GM12878 (cell line): ENCODE measurements around the gene SLX4IP.

Experiments
- POLR2A ChIP-seq: IDR thresholded peaks from 2 replicates; pipeline ENCODE4 v1.6.1; 2011; ENCODE audit warnings: low read depth, mild to moderate bottlenecking, low read length
- TF ChIP-seq, protein P1 (sequence below), 3 experiments: IDR thresholded peaks in 2 of 3; conservative IDR thresholded peaks in 1 of 3; 2 replicates each; pipeline ENCODE4 v1.5.1; 2011; ENCODE audit warnings: low read depth in 3 of 3, low read length in 3 of 3, mild to moderate bottlenecking in 3 of 3, control low read depth in 2 of 3, moderate library complexity in 2 of 3, inconsistent platforms in 1 of 3, mixed read lengths in 1 of 3; ENCODE audit not compliant: control insufficient read depth in 2 of 3, insufficient read depth in 1 of 3; ENCODE audit errors: extremely low read depth in 1 of 3

DNA sequence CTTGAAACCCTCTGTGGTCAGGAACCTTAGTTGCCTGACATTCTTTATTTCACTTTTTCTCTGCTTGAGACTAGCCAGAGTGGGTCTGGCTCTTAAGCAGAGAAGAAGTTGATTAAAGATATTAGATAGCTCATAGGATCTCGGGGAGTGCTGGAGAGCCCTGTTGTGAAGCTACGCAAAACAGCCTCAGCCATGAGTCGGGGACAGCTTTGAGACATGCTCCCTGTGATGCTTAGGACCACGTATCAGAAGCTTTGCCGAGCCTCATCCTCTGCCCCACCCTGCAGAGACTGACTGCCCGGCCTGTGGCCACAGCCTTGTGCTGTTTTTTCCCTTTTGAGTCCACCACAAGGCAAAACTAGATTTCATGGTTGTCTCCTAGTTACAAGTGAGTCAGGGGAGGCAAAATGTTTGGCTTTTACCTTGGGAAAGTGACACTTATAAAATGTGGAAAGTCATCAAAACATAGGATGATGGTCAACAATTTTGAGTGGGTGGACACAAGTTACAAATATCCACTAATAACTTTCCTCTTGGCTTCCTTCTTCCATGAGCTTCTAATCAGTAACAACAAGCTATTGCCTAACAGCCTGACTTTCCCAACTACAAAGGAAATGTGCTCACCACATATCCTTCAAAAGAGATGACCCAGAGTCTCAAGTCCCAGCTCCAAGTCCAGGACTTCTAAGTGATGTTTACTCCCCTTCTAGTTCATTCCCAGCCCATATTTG is 130.3 kb downstream of the SLX4IP start:
- no peak for TF ChIP-seq POLR2A
- TF ChIP-seq, protein P1, sequence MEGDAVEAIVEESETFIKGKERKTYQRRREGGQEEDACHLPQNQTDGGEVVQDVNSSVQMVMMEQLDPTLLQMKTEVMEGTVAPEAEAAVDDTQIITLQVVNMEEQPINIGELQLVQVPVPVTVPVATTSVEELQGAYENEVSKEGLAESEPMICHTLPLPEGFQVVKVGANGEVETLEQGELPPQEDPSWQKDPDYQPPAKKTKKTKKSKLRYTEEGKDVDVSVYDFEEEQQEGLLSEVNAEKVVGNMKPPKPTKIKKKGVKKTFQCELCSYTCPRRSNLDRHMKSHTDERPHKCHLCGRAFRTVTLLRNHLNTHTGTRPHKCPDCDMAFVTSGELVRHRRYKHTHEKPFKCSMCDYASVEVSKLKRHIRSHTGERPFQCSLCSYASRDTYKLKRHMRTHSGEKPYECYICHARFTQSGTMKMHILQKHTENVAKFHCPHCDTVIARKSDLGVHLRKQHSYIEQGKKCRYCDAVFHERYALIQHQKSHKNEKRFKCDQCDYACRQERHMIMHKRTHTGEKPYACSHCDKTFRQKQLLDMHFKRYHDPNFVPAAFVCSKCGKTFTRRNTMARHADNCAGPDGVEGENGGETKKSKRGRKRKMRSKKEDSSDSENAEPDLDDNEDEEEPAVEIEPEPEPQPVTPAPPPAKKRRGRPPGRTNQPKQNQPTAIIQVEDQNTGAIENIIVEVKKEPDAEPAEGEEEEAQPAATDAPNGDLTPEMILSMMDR (IDR thresholded peaks at IDR 0.05 in 2 of 3, conservative IDR thresholded peaks at IDR 0.05 in 1 of 3; ENCODE audit: control insufficient read depth in 2 of 3, extremely low read depth in 1 of 3, insufficient read depth in 1 of 3, low read depth in 3 of 3, low read length in 3 of 3): no peak
